ENCODE data around the gene RAB24.

The RAB24 gene

GRCh38 chr5:177330991-177331842 is 27.7 kb upstream of the RAB24 start:
- no peaks in the 10 kb centered on the region for H3K27me3 ChIP-seq (ENCODE audit: control insufficient read depth, insufficient read depth, low read length)
- H3K9me3 ChIP-seq (ENCODE audit: control insufficient read depth, low read depth, low read length), result no peaks in the 10 kb centered on the region
- no peak overlapping the region for H3K27ac ChIP-seq (ENCODE audit: low read length)
- H3K4me3 ChIP-seq (ENCODE audit: low read length), result no peak overlapping the region
- H3K36me3 ChIP-seq (ENCODE audit: control insufficient read depth, low read depth, low read length), result peaks cover 27% of the 10 kb centered on the region
- H3K4me1 ChIP-seq (ENCODE audit: control insufficient read depth, low read depth, low read length), result peaks cover 1% of the 10 kb centered on the region
- H3K9ac ChIP-seq (ENCODE audit: low read length), result no peak overlapping the region

DNA sequence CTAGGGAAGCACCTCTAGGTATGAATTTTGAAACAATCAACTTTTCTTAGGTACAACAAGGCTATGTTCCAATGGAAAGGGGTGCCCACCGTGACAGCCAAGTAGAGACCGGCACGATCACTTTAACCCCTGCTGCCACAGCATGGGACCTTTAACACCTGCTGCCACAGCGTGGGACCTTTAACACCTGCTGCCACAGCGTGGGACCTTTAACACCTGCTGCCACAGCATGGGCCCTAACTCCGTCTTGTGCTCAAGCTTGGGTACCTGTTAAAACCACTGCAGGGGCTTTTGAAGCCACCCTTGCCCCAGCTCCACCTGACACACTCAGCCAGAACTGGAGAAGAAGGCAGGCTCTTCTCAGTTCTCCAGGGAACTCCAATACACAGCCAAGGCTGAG is 26.4 kb upstream of the RAB24 start:
- Histone ChIP-seq H3K27ac (ENCODE audit: low read length) (no peak overlapping the region), H3K4me1 (ENCODE audit: control insufficient read depth, low read depth, low read length) (peaks cover 9% of the 10 kb centered on the region), H3K36me3 (ENCODE audit: control insufficient read depth, low read depth, low read length) (peaks cover 14% of the 10 kb centered on the region), H3K9ac (ENCODE audit: low read length) (no peak overlapping the region), H3K4me3 (ENCODE audit: low read length) (no peak overlapping the region), H3K9me3 (ENCODE audit: control insufficient read depth, low read depth, low read length) (no peaks in the 10 kb centered on the region), H3K27me3 (ENCODE audit: control insufficient read depth, insufficient read depth, low read length) (no peaks in the 10 kb centered on the region)

- H3K9ac ChIP-seq (ENCODE audit: low read length), result no peak overlapping the region
- H3K4me1 ChIP-seq (ENCODE audit: control insufficient read depth, low read depth, low read length), result peaks cover 9% of the 10 kb centered on the region
- H3K9me3 ChIP-seq (ENCODE audit: control insufficient read depth, low read depth, low read length), result no peaks in the 10 kb centered on the region
- H3K4me3 ChIP-seq (ENCODE audit: low read length), result no peak overlapping the region
- peaks cover 2% of the 10 kb centered on the region for H3K36me3 ChIP-seq (ENCODE audit: control insufficient read depth, low read depth, low read length)
- H3K27me3 ChIP-seq (ENCODE audit: control insufficient read depth, insufficient read depth, low read length), result no peaks in the 10 kb centered on the region
- H3K27ac ChIP-seq (ENCODE audit: low read length), result no peak overlapping the region
Observed at GRCh38 chr5:177328545-177329231, 25.2 kb upstream of the RAB24 start.

DNA sequence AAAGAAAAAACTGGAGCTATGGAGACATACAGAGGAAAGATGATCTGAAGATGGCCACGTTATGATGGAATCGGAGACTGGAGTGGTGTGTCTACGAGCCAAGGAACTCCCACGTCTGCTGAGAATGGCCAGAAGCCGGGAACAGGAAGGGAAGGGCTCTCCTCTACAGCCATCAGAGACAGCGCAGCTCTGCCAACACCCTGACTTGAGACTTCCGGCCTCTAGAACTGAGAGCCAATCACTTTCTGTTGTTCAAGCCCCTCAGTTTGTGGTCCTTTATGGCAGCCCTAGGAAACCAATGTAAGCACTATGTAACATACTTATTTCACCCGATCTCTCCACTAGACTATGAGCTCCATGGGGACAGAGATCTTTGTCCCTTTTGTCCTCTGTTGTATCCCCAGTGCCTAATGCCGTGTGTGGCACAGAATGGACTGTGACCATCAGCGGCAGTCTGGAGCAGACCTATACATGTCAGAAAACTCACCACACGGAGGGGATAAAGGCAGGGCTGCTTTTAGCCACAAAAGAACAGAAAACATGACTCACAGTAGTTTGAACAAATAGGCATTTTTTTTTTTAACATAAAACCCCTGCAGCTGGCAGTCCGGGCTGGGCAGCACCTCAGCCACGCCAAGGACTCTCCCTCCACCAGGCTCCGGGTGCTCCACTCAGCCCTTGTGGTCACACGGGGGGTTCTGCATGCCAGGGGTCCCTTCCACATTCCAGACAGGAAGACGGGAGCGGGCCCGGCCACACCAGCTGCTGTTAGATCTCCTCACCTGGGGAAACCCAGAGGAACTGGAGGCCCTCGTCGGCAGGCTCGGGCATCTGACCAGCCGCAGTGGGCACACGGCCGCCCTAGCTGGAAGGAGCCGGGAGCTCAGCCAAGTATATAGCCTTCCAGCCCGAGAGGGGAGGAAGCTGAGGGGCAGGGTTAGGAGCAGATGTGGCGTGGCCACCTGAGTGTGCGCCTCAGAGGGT is 24.3 kb upstream of the RAB24 start:
- Histone ChIP-seq H3K27ac (ENCODE audit: low read length) (no peak overlapping the region), H3K9ac (ENCODE audit: low read length) (no peak overlapping the region), H3K4me1 (ENCODE audit: control insufficient read depth, low read depth, low read length) (peaks cover 9% of the 10 kb centered on the region)

DNA sequence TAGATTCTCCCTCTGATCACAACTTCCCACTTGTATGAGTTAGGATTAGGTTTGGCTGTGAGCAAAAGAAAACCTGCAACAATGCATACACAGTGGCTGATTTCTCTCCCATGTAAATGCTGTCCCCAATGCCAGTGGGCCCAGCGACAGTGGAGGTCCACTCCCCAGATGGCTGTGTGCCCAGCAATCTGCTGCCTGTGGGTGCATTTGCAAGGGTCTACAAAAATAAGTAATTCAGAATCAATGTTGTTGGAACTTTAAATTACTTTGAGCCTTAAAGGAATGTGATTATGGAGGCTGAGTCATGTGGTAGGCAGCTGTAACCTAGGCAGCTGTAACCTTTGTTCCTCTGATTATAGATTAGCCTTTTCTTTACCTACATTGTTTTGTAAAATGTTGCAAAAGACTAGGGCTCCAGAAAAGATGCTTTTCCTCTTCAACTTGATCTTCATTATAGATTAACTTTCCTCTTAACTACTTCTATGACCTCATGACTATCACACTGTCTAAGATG is 22.4 kb upstream of the RAB24 start:
- Histone ChIP-seq H3K9ac (ENCODE audit: low read length) (no peak overlapping the region), H3K36me3 (ENCODE audit: control insufficient read depth, low read depth, low read length) (no peaks in the 10 kb centered on the region), H3K4me3 (ENCODE audit: low read length) (no peak overlapping the region), H3K4me1 (ENCODE audit: control insufficient read depth, low read depth, low read length) (peaks cover 9% of the 10 kb centered on the region), H3K9me3 (ENCODE audit: control insufficient read depth, low read depth, low read length) (no peaks in the 10 kb centered on the region), H3K27ac (ENCODE audit: low read length) (peak overlapping the region; percentile 65), H3K27me3 (ENCODE audit: control insufficient read depth, insufficient read depth, low read length) (no peaks in the 10 kb centered on the region)

More for the DNA sequence above, 24.3 kb upstream of the RAB24 start:
- no peaks in the 10 kb centered on the region for H3K27me3 ChIP-seq (ENCODE audit: control insufficient read depth, insufficient read depth, low read length)
- no peaks in the 10 kb centered on the region for H3K9me3 ChIP-seq (ENCODE audit: control insufficient read depth, low read depth, low read length)
- H3K4me3 ChIP-seq (ENCODE audit: low read length), result no peak overlapping the region
- H3K36me3 ChIP-seq (ENCODE audit: control insufficient read depth, low read depth, low read length), result no peaks in the 10 kb centered on the region

- Histone ChIP-seq H3K27ac (ENCODE audit: low read length) (no peak overlapping the region), H3K9ac (ENCODE audit: low read length) (no peak overlapping the region), H3K4me1 (ENCODE audit: control insufficient read depth, low read depth, low read length) (peaks cover 5% of the 10 kb centered on the region), H3K27me3 (ENCODE audit: control insufficient read depth, insufficient read depth, low read length) (no peaks in the 10 kb centered on the region), H3K9me3 (ENCODE audit: control insufficient read depth, low read depth, low read length) (no peaks in the 10 kb centered on the region), H3K4me3 (ENCODE audit: low read length) (no peak overlapping the region), H3K36me3 (ENCODE audit: control insufficient read depth, low read depth, low read length) (no peaks in the 10 kb centered on the region)
Observed at GRCh38 chr5:177320879-177321278, 17.4 kb upstream of the RAB24 start.

DNA sequence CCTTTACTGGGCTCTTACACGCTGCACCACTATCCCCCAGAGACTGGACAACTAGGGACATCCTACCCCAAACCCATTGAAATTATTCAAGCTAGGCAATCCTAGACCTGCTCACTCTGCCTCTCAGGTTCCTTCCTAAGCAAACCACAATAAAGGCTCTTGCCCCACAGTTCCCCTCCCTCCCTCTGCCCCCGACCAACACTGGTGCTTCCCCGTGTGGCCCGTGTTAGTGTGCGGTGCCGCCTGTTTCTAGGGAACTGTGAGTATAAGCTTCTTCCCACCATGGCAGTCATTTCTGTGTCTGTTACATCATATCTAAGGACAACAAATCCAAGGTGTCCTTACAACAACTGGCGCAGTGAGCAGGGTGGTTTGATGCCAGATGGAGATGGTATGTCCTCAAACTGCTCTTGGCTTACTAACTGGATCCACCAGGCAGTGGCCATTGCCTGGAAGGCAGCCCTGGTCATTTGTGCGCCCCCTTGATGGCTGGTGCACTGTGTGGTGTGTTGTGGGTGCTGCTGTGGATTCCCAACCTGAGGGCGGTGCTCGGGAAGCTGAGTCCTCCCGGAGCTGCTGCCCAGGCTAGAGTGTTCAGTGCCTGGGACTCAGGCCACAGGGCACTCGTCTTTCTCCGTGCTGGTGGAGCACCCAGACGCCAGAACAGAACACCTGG is 16.5 kb upstream of the RAB24 start:
- H3K9me3 ChIP-seq (ENCODE audit: control insufficient read depth, low read depth, low read length), result no peaks in the 10 kb centered on the region
- H3K4me3 ChIP-seq (ENCODE audit: low read length), result no peak overlapping the region
- no peaks in the 10 kb centered on the region for H3K4me1 ChIP-seq (ENCODE audit: control insufficient read depth, low read depth, low read length)
- no peaks in the 10 kb centered on the region for H3K36me3 ChIP-seq (ENCODE audit: control insufficient read depth, low read depth, low read length)
- H3K27ac ChIP-seq (ENCODE audit: low read length), result no peak overlapping the region
- H3K9ac ChIP-seq (ENCODE audit: low read length), result no peak overlapping the region
- H3K27me3 ChIP-seq (ENCODE audit: control insufficient read depth, insufficient read depth, low read length), result no peaks in the 10 kb centered on the region

DNA sequence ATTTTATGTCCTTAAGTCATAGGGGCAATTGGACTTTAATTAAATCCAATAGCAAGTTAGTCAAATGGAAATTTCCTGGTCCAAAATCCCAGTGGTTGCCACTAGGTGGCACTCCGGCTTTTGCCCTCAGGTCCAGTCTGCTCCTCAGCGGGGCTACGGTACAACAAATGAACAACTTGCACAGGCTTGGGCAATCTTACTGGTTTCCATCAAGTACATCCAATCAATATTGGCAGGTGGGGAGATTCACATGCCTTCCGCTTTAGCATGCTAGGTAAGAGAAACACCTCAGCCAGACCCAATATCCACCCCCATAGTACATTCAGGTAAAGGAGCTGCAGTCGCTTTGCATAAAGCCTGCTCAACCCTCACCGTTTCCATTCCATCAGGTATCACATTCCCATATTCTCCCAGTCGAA is 14.4 kb upstream of the RAB24 start:
- Histone ChIP-seq H3K27me3 (ENCODE audit: control insufficient read depth, insufficient read depth, low read length) (no peaks in the 10 kb centered on the region), H3K4me3 (ENCODE audit: low read length) (no peak overlapping the region), H3K4me1 (ENCODE audit: control insufficient read depth, low read depth, low read length) (no peaks in the 10 kb centered on the region), H3K9me3 (ENCODE audit: control insufficient read depth, low read depth, low read length) (no peaks in the 10 kb centered on the region), H3K36me3 (ENCODE audit: control insufficient read depth, low read depth, low read length) (no peaks in the 10 kb centered on the region), H3K27ac (ENCODE audit: low read length) (no peak overlapping the region), H3K9ac (ENCODE audit: low read length) (no peak overlapping the region)

DNA sequence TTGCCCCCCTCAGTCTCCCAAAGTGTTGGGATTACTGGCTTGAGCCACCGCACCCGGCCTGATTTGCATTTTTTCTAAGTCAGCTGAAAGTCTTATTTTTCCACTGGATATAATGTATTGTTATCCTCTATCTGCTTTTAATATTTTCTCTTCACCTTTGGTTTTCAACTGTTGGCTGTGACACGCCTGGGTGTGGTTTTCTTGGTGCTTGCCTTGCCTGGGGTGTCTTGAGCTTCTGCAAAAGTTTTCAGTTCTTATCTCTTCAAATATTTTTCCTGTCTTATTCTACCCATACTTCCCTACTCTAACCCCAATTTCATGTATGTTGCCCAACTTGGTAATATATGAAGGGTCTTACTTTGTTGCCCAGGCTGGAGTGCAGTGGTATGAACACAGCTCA is 12.5 kb upstream of the RAB24 start:
- H3K4me1 ChIP-seq (ENCODE audit: control insufficient read depth, low read depth, low read length), result peaks cover 4% of the 10 kb centered on the region
- H3K27me3 ChIP-seq (ENCODE audit: control insufficient read depth, insufficient read depth, low read length), result no peaks in the 10 kb centered on the region
- H3K4me3 ChIP-seq (ENCODE audit: low read length), result no peak overlapping the region
- H3K36me3 ChIP-seq (ENCODE audit: control insufficient read depth, low read depth, low read length), result no peaks in the 10 kb centered on the region
- H3K9ac ChIP-seq (ENCODE audit: low read length), result no peak overlapping the region
- H3K27ac ChIP-seq (ENCODE audit: low read length), result no peak overlapping the region
- no peaks in the 10 kb centered on the region for H3K9me3 ChIP-seq (ENCODE audit: control insufficient read depth, low read depth, low read length)

GRCh38 chr5:177315411-177315810 is 11.9 kb upstream of the RAB24 start:
- peaks cover 4% of the 10 kb centered on the region for H3K4me1 ChIP-seq (ENCODE audit: control insufficient read depth, low read depth, low read length)
- no peaks in the 10 kb centered on the region for H3K9me3 ChIP-seq (ENCODE audit: control insufficient read depth, low read depth, low read length)
- H3K9ac ChIP-seq (ENCODE audit: low read length), result no peak overlapping the region
- H3K27ac ChIP-seq (ENCODE audit: low read length), result no peak overlapping the region
- H3K36me3 ChIP-seq (ENCODE audit: control insufficient read depth, low read depth, low read length), result no peaks in the 10 kb centered on the region
- no peak overlapping the region for H3K4me3 ChIP-seq (ENCODE audit: low read length)
- no peaks in the 10 kb centered on the region for H3K27me3 ChIP-seq (ENCODE audit: control insufficient read depth, insufficient read depth, low read length)
